ENCODE results near the gene MIPEP. TPM values are rescaled to one million over a fixed set of nuclear protein-coding genes. Genes with fewer than 3 reads are reported as not detected.
"Not testable (repeated sequence)": the region's sequence is repeated elsewhere in the genome, so short reads cannot be mapped to it uniquely, and the experiment has no call there.

MIPEP gene
- 10 to 100 TPM; 46.0 to 64.6 TPM for total RNA-seq
- long read RNA-seq, transcript MIPEP-201 (19 exons, 2,400 nt), result major isoform, 51 of 59 reads
- long read RNA-seq, partial matches to known transcripts, result 2 of 59 reads
- long read RNA-seq, other reads (novel, unspliced or antisense), result 6 of 59 reads

DNA sequence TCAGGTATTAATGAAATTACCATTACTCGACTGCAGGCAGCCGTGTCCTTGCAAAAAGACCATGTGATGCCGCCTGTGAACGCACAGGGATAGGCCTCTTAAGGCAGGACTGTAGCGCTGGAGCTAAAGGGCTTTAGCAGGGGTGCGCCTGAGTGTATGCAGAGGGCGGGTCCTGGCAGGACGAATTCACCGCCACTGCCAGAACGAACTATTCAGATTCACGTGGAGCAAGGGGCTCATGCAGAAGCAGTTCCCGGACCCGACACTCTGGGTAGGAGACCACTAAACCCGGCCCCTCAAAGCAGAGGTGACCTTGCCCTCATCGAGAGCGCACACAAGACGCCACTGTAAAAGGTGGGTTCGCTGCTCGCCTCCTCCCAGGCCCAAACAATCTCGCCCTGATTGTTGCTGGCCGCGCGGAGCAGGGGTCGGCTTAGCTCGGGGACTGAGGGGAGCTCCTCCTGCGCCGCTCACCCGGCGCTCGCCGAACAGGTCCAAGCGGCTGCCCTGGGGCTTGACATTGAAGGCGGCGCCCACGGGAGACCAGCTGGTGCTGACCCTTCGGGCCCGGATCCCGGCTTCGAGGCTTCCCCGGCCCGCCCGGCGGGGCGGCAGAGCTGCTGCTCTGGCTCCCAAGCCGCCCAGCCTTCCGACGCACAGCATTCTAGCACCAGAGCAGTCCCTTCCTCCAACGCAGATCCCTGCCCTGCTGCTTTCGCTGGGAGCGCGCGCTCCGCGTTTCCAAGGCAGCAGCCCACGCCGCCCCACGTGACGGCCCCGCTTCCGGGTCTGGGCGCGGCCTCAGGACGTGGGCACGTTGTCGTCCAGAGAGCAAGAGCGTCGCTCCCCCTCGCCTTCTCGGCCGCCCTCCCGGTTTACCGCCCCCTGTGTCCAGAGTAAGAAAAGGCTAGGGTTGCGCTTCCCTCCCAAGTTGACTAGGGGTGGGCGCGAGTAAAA is at the start of gene MIPEP:
TSS of gene MIPEP (minus strand) at position 743 of the 957 bp plus-strand sequence. CDS start at position 663, 80 bp downstream.
- intact Hi-C loops (cut with DNase I), result loop anchor here in 1 of 2 donors (5.0 kb wide), 1 partner anchor 422 kb away; no protein-coding TSS in a partner anchor
- ATAC-seq (peak; percentile 98 to 99), DNase-seq (peak; percentile 96)

DNA sequence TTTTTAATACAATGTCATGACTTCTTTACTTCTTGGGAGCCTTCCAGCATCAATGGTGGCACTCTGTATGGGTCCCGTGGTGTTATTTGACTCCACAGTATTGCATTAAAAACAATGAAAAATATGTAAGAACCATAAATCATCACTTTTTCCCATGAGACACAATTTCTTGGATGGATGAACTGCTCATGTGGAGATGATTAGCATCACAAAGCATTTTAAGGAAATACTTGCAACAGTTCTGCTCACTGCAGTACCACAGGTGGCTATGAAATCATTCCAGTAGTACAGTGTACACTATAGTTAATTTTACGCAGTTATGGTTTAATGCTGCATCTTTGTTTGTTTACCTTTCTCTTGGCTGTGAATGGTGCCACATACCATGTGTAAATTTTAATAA is 45.3 kb upstream of the MIPEP start:
- no peak for DNase-seq
- ATAC-seq, result no peak
- intact Hi-C loops (cut with DNase I), result no loop called here

DNA sequence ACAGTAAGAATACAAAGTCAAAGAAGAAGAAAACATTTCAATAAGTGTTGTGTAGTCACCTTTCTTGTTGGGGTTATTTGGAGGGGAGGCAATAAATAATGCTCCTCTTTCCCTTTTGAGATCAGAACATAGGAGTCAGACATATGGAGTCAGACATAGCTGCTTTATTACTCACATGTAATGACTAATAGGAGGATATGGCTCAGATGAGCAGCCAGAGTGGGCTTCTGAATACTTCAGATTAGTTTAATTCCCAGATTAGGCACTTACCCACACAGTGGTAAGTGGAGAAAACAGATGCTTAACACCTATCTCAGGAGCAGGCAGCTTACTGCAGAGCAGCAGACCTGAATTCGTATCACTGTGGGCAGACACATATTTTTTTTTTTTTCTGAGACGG is 39.8 kb upstream of the MIPEP start:
- ATAC-seq, result no peak
- intact Hi-C loops (cut with DNase I), result no loop called here
- no peak for DNase-seq

DNA sequence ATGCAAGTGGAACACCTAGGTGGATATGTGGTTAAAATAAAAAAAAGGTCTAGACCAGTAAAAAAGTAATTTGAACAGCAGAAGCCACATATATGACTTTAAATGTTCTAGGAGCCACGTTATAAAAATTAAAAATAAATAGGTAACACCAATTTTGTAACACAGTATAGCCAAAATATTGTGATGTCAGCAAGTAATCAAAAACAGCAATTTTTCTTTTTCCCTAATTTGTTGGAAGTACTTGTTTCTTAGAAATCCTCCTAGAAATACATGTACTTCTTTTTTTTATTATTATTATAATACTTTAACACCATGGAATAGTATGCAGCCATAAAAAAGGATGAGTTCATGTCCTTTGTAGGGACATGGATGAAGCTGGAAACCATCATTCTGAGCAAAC is 33.8 kb upstream of the MIPEP start:
- ATAC-seq, result no peak
- no peak for DNase-seq
- intact Hi-C loops (cut with DNase I), result loop anchor here (5.0 kb wide), 1 partner anchor 299 kb away; no protein-coding TSS in a partner anchor

DNA sequence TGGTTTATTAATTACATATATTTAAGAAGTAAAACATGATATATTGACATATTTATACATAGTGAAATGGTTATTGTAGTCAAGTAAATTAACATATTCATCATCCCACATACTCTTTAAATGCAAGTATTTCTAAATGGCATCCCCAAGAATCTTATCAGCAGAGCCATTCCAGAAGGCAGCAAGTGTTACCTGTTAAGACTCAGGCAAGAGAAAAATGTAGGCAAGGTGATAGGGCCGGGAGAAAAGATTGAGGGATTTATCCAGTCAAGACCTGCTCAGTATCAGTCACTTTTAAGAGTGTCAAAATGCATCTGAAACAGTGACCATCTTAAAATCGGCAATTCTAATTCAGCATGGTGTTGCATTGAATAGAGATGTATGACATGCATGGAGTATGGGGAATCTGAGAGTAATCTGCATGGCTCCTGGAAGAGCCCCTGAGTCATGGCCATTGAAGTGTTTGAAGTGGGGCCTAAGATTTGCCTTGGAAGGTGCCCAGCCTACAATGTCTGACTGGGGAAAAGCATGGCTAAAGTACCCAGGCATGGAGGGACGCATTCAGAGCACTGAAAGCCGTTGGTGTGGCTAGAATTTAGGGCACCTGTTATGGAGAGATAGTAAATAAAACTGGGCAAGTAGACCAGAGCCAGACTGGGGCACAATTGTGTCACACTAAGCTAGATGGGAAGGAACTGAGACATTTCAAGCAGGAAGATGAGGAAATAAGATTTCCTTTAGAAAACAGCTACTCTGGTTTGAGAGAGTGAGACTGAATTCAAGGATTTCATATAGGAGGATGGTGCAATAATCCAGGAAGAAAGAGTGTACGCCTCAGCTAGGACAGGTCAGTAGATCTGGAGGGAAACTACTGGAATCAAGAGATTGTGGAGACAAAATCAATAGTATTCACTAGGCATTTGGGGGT is 33.1 kb upstream of the MIPEP start:
- intact Hi-C loops (cut with DNase I), result loop anchor here (5.0 kb wide), 1 partner anchor 300 kb away; no protein-coding TSS in a partner anchor
- no peak for ATAC-seq
- DNase-seq, result no peak

DNA sequence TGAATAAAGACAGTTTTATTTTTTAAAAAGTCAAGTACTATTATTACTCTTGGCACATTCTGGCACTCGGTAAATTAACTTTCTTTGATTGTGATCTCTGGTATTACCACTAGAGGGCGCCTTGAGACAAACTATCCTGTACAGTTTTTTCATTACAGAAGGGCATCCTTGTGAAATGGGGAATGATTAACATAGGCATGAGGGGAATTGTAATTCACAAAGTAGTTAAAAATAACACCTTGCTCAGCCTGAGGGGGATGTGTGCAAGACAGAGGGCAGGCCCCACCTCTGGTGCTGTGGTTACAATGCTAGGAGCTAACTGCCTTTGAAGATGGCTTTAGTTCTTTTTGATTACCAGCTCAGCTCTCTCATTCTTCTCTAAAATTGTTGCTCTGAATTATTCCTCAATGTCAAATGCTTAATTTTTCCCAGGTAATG is 32.3 kb upstream of the MIPEP start:
- DNase-seq (no peak), ATAC-seq (peak in 1 of 2 donors; percentile 38)
- intact Hi-C loops (cut with DNase I), result loop anchor here (5.0 kb wide), 1 partner anchor 301 kb away; no protein-coding TSS in a partner anchor

DNA sequence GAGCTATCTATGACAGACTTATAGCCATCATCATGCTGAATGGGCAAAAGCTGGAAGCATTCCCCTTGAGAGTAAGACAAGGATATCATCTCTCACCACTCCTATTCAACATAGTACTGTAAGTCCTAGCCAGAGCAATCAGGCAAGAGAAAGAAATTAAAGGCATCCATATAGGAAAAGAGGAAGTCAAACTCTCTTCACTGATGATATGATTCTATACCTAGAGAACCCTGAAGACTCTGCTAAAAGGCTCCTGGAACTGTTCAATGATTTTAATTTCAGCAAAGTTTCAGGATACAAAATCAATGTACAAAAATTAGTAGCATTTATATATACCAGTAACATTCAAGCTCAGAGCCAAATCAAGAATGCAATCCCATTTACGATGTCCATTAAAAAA is 29.8 kb upstream of the MIPEP start:
- intact Hi-C loops (cut with DNase I), result no loop called here
- ATAC-seq, result no peak

DNA sequence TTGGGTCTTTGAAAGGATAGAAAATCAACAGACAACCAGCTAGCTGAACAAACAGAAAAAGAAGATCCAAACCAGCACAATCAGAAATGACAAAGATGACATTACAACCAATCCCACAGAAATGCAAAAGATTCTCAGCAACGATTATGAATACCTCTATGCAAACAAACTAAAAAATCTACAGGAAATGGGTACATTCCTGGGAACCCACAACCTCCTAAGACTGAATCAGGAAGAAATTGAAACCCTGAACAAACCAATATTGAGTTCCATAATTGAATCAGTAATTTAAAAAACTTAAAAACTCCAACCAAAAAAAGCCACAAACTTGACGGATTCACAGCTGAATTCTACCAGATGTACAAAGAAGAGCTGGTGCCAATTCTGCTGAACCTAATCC is 29.0 kb upstream of the MIPEP start:
- DNase-seq (no peak), ATAC-seq (no peak)
- intact Hi-C loops (cut with DNase I), result no loop called here

More for the DNA sequence above, 29.8 kb upstream of the MIPEP start:
- no peak for DNase-seq

DNA sequence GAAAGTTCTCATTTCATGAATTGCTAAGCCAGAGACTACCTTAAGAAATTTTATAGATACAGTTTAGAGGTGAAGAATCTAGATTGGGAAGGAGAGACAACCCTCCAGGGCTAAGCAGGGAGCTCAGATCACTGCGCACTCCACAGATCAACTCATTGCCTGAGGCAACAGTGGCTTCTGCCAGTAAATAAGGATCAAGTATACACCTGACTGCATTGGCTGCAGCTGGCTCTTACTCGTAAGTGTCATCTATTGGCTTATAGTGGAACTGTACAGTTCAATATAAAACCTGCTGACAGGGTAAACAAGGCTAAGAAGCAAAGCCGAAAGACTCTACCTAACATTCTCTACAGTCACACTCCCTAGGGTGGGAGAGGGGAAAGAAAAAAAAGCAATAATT is 26.1 kb upstream of the MIPEP start:
- intact Hi-C loops (cut with DNase I), result no loop called here
- ATAC-seq, result no peak
- DNase-seq, result no peak

DNA sequence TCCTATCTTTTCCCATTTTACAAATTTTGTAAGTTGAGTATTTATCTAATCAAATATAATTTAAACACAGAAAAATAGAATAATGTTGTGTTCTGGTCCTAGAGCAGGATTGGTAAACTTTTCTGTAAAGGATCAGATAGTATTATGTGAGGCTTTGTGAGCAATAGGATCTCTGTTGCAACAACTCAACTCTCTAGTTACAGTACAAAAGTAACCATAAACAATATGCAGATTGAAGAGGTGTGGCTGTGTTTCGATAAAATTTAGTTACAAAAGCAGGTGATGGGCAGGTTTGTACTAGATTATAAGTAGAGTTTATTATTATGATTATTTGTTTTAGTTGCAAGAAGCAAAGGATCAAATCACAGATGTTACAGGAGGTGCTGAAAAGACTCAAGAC is 23.3 kb upstream of the MIPEP start:
- no peak for DNase-seq
- intact Hi-C loops (cut with DNase I), result no loop called here
- no peak for ATAC-seq

DNA sequence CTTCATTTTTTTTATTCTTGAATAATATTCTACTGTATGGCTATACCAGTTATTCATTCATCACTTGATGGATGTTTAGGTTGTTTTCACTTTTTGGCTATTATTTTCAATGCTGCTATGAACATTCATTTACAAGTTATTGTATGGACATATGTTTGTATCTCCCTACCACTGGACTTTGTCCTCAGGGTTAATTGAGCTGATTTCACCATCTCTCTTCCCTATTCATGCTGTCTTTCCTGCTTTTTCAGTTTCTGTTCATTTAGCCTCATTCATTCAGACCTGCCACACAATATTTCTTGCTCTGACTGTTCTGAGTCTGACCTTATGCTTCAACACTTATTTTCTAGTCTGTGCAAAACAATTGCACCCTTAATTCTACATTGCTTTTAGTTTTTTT is 20.4 kb upstream of the MIPEP start:
- DNase-seq, result no peak
- intact Hi-C loops (cut with DNase I), result no loop called here
- ATAC-seq, result no peak

DNA sequence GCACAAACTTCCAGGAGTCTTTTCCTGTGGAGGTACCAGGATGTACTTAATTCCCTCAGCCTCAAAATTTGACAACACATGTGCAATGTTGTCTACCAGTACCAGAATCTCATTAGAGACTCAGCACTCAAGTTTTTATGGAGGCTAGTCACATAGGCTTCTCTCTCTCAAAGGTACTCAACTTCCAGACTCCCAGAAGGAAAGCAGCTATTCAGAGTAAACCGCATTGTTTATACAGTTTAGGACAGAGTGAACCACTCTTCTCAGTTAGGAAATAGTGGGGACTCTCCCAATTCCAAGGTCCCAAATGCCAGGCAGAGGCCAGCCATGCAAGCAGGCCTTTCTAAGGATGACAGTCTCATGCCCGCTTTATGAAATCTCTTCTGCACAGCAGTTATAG is 16.6 kb upstream of the MIPEP start:
- no peak for ATAC-seq
- no peak for DNase-seq
- intact Hi-C loops (cut with DNase I), result no loop called here

DNA sequence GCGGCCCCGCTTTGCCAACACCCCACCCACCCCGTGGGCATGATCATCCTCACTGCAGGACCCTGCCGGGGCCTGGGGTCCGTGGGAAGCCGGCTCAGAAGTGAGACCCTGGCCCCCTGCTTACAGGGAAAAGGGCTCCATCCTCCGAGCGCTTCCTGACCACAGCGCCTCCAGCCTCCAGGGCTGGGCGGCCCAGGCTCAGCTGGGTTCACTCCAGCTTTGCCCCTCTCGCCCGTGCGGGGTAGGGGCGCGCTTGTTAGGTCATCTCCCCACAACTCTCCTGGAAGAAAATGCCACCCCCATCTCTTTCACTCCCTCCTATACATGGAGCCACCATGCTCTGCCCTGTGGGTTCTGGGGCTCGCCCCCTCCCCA is 14.7 kb upstream of the MIPEP start:
- ATAC-seq, result peak; percentile 21 to 52
- intact Hi-C loops (cut with DNase I), result no loop called here
- DNase-seq, result no peak

DNA sequence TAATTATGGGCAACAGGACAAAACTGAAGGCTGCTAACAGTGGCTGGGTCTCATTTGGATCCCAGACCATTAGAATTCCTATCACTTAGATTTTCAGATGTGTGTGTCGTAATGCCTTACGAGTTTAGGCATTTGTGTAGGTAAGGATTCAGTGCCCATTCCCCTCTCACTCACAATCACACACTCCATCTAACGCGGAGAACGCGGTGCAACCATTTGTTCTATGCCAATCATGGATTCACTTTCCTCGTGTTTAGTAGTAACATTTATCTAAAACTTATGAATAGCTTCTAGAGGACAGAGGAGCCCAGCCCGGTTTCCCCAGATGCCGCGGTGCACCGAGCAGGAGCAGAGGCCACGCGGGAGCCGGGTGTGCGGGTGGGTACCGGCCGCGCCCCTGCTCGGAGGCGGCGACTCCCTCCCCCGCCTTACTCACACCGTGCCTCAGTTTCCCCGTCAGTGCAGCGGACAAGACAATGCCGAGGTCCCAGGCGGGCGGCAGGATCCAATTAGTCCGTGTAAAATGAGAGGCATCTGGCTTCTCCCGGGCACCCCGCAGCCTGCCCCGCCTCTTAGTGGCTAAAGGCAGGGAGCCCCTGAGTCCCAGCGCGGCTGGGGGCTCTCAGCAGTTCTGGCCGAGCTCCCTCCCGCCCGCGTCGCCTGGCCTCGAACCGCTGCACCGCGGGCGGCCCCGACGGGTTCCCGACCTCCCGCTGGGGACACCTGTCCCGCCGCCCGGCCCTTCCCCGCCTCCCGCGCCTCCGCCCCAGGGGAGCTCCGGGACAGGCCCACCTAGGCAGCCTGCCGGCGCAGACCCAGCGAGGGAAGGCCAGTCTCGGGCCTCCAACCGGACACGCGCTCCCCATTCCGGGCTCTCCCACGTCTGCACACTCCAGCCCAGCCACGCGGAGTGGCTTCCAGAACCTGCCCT is 14.0 kb upstream of the MIPEP start:
- intact Hi-C loops (cut with DNase I), result no loop called here
- peak; percentile 46 to 77 for ATAC-seq
- DNase-seq, result no peak

DNA sequence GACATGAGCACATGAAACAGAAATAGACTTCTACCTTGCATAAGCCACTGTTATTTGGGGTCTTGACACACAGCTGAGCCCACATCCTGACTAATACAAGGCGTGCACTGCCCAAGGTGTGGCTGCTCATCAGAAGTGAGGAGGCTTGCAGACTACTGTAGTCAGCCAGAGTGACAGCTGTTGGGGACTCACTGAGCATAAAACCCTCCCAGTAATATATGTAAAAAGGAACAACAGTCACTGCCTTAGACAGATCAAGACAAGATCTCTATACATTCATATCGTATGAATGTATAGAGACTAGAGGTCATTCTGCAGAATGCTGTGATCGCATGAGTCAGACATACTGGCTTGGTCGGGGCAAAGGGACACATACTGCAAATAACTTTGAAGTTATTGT is 12.2 kb upstream of the MIPEP start:
- intact Hi-C loops (cut with DNase I), result no loop called here
- ATAC-seq (no peak), DNase-seq (no peak)

DNA sequence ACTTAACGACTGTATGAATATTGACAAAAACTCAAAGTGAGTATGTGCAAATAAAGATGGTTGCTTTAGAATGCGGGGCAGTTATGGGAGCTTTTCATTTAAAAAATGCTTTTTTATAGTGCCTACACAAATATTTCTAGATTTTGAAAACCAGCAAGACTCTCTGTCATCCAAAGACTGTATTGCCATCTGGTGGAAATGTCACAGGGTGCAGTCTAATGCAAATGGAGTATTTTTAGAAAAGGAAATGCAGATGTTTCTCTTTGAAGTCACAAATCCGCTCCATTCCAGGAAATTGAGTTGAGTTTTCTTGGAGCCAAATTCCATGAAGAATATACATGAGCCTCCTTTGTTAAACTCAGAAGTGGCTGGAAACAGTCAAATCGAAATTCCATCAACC is 10.4 kb upstream of the MIPEP start:
- intact Hi-C loops (cut with DNase I), result no loop called here
- ATAC-seq (peak in 1 of 2 donors; percentile 58), DNase-seq (no peak)

DNA sequence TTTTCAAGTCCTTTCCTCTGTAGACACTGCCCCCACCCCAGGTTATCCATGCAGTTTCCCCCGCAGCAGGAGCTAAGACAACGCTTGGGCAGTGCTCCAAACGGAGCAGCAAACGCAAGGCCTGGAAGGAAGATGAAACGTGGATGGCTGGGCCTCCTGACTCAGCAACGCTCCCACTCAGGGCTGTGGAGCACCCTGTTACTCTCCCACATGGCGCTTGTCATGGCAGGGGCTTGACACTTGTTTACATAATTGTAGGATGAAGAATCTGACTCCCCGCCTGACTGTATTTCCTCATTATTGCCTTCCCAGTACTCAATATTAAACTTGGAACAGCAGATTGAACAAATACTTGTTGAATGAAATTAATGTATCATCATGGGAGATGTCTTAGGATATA is 8.9 kb upstream of the MIPEP start:
- DNase-seq (no peak), ATAC-seq (peak in 1 of 2 donors; percentile 34)
- intact Hi-C loops (cut with DNase I), result no loop called here

DNA sequence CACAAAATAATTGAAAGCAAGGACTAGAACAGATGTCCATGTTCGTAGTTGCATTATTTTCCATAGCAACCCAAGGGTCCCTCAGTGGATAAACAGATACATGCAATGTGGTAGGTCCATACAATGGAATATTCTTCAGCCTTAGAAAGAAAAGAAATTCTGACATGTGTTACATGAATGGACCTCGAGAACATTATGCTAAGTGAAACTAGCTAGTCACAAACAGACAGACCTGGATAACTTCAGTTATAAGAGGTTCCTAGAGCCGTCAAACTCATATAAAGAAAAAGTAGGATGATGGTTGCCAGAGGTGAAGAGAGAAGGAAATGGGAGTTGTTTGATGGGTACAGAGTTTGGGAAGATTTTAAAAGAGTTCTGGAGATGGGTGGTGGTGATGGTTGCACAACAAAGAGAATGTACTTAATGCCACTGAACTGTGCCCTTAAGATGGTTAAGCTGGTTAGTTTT is 8.3 kb upstream of the MIPEP start, which contains the start of gene C1QTNF9B:
TSS of gene C1QTNF9B (minus strand) at position 51 of the 468 bp plus-strand sequence.
- DNase-seq; ATAC-seq; intact Hi-C loops (cut with DNase I): not testable (repeated sequence)

Measured in left cardiac atrium (tissue), 4 donors.